Astrocyte of the cerebellum (primary cell): Measurements from ENCODE around the gene DEFB113.

Source experiments
- DNase-seq: peaks from one replicate; pipeline ENCODE4 v3.0.0-alpha.2; 2011; ENCODE audit warnings: low read depth
- H3K4me3 ChIP-seq: 2 replicates; pipeline ENCODE4 v1.5.1; 2011; ENCODE audit warnings: mild to moderate bottlenecking, low read depth, low read length, moderate library complexity
- CTCF ChIP-seq: IDR thresholded peaks from 2 replicates; pipeline ENCODE4 v1.5.1; 2012; ENCODE audit warnings: low read length, low read depth, moderate library complexity, mild to moderate bottlenecking; ENCODE audit errors: missing control alignments
- in situ Hi-C: cut with HindIII; loops from 2 replicates; pipeline ENCODE4 v1.10.0; 2017; ENCODE audit warnings: low sequenced_read_pairs

Gene DEFB113

GRCh38 chr6:49939993-49940498 lies 29.4 kb downstream of the DEFB113 start:
- in situ Hi-C loops = no loop called here
- TF ChIP-seq CTCF = no peak

GRCh38 chr6:49937811-49938210 lies 31.6 kb downstream of the DEFB113 start:
- no peak for TF ChIP-seq CTCF
- in situ Hi-C loops = no loop called here
- H3K4me3 ChIP-seq = no peak overlapping the region
- no peak for DNase-seq

More at GRCh38 chr6:49939993-49940498, 29.4 kb downstream of the DEFB113 start:
- no peak for DNase-seq
- H3K4me3 ChIP-seq = no peak overlapping the region

- DNase-seq = no peak
- H3K4me3 ChIP-seq = no peak overlapping the region
- in situ Hi-C loops = no loop called here
- TF ChIP-seq CTCF = no peak
Observed at GRCh38 chr6:49937017-49937416, 32.4 kb downstream of the DEFB113 start.

GRCh38 chr6:49935387-49935786 lies 34.0 kb downstream of the DEFB113 start:
- no peak overlapping the region for H3K4me3 ChIP-seq
- TF ChIP-seq CTCF = no peak
- in situ Hi-C loops = no loop called here
- no peak for DNase-seq

- no peak for TF ChIP-seq CTCF
- no peak overlapping the region for H3K4me3 ChIP-seq
- in situ Hi-C loops = no loop called here
- no peak for DNase-seq
Observed at GRCh38 chr6:49934770-49935169, 34.7 kb downstream of the DEFB113 start.

GRCh38 chr6:49933526-49933925 lies 35.9 kb downstream of the DEFB113 start:
- in situ Hi-C loops = no loop called here
- no peak overlapping the region for H3K4me3 ChIP-seq
- no peak for TF ChIP-seq CTCF
- DNase-seq = no peak

- no peak overlapping the region for H3K4me3 ChIP-seq
- DNase-seq = no peak
- TF ChIP-seq CTCF = no peak
- in situ Hi-C loops = no loop called here
Observed at GRCh38 chr6:49929340-49929739, 40.1 kb downstream of the DEFB113 start.
